ENCODE data around the gene SLC35G2.
"Not testable (repeated sequence)": the region's sequence is repeated elsewhere in the genome, so short reads cannot be mapped to it uniquely, and the experiment has no call there.

Gene SLC35G2

DNA sequence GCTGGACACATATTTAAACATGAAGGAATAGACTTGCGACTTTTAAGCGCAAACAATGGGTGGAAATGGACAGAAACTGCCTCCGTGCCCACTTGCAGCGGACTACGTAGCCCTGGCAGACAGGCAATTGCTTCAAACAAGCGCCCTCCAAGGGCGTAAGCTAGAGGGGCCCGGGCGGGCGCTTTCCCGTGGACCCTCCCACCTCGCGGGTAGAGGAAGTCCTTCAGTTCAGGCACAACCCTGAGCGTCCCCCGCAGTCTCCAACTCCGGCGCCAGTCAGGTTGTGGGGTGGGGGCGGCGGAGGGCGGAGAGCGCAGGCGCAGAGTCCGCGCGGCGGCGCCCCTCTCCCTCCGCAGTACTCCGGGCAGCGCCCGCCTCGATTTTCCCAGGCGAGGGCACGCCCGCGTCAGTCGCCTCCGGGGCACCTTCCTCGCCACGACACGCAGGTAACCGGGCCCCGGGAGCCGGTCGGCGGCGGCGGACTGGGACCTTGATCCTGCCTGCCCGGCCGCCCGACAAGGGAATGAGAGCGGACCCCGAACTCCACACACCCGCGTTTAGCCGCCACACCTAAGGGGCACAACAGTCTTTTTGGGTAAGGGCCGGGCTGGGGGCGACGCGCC lies at the start of gene SLC35G2:
SLC35G2 (plus strand) TSS at position 358 of the 623 bp plus-strand sequence. CDS start 35,335 bp downstream, outside the sequence.
- no peak for DNase-seq

DNA sequence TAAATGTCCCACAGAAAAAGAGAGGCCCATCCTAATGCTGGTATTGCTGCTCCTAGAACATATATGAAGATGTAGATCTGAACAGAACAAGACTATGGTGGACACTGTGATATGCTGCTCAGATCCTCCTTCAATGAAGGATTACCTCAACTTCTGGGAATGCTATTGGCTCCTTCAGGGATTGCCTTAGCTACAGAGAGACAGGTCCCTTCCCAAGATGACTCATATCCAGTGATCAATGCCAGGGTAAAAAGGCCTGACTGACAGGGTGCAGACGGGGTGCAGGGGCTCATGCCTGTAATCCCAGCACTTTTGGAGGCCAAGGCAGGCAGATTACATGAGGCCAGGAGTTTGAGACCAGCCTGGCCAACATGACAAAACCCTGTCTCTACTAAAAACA lies 46.2 kb upstream of the SLC35G2 start:
- DNase-seq: no peak

DNA sequence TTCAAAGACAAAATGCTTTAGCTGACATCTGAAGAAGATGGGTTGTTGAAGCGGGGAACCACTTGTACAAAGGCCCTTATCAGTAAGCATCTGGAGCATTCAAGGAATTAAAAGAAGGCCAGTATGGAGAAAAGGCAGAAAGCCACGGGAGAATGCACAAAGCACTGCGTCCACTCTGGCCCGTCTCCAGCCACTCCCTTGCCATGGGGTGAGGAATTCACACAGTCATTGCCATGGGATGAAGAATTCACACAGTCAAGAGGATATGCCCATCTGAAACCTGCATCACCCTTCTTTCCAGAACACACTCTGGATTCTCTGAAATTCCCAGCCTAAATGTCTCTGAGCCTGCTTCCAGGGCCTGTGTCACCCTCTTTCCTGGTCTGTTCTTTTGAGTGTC lies 40.1 kb upstream of the SLC35G2 start:
- no peak for DNase-seq

DNA sequence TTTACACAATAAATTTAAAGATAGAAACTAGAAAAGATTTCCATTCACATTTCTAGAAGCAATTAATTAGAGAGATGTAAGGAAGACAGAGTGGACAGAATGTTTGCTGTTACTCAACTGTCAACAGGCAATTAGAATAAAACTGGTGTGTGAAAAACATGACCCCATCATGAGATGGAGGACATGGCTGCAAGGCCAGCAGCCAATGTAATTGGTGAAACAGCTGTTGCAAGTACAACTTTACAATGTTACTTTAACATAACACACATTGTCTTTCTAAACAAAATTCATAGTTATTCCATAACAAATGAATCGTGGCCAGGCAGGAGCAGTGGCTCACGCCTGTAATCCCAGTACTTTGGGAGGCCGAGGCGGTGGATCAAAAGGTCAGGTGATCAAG lies 38.2 kb upstream of the SLC35G2 start:
- no peak for DNase-seq

DNA sequence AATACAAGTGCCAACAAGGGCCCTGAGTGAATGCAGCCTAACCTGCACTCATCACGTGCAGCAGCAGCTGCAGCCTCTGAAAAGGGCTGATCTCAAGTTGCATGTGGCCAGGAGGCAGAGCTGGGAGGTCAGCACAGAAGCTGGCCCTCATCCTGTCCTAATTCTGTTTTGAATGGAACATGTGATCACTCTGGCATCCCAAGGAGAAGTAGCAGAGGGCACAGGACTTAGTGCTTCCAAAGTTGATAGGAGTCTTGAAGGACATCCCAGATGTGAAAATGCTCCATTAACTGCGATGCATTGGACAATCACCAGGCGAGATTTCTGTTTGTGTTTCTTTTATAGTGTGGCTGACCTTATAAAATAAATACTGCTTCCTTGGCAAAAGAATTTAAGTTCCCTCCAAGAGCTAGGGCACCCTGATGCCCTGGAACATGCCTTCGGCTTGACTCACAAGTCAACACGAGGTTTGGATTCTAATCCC lies 35.2 kb upstream of the SLC35G2 start:
- no peak for DNase-seq

DNA sequence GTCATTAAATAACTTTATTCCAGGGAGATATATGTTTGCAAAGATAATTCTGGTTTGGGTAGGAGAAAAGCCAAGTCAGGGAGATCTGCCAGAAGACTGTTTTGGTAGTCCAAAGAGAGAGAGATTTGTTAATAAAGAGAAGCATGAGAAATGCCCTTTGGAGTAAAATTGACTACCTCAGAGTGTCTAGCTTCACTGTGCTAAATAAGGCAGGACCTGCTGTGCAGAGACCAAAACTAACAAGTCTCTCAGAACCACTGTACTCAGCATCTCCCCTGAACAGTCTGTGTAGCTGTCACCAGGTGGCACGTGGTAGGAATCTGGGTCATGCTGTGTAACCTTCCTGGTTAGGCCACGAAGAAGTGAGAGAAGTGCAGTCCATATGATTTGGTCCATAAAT lies 31.6 kb upstream of the SLC35G2 start:
- DNase-seq: no peak

DNA sequence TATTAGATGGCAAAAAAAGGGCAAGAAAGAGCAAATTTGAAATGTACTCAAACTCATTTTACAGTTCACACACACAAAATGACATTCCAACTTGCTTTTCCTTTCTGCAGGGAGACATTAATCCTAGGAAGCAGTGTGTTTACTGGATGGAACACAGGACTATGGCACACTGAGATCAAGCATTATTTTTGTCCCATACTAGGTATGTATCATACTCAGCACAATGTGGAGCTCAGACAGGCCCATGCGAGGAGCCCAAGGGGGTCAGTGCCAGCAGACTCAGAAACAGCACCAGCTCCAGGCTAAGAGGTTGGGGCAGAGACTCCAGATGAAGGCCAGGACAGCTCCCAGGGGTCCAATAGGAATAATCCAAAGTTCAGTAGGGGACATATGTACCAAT lies 30.8 kb upstream of the SLC35G2 start:
- DNase-seq: no peak

DNA sequence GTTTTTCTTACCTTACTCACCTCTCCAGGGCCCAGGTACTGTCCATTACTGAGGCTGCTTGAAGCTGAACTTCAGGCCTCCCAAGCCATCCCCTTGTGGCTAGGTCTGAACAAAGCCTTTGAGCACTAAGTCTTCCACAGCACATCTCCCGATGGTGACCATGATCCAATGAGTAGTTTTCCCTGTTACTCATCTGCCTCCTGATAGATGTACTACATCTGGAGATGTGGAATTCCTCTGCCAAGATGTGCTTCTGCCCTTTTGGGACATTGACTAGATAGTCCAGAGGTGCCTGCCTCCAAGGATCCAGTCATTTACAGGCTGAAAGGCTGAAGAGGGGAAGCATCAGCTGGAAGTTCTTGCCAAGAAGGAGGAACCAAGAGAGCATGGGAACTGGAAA lies 28.9 kb upstream of the SLC35G2 start:
- DNase-seq: no peak

DNA sequence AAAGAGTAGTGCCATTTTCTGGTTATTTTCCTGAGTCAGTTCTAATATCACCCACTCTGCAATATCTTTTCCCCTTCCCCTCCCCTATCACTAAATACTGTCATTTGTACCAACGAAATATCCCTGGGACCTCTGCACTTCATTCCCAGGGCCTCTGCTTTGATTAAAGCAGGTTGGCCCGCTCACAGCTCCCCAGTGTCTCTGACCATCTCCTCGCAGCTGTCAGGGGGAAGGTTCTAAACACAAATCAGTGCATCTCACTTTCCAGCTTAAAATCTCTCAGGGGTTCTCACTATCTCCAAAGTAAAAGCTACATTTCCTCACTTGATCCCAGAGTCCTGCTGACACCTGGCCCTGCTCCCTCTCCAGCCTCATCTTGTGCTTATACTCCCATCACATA lies 28.1 kb upstream of the SLC35G2 start:
- no peak for DNase-seq

DNA sequence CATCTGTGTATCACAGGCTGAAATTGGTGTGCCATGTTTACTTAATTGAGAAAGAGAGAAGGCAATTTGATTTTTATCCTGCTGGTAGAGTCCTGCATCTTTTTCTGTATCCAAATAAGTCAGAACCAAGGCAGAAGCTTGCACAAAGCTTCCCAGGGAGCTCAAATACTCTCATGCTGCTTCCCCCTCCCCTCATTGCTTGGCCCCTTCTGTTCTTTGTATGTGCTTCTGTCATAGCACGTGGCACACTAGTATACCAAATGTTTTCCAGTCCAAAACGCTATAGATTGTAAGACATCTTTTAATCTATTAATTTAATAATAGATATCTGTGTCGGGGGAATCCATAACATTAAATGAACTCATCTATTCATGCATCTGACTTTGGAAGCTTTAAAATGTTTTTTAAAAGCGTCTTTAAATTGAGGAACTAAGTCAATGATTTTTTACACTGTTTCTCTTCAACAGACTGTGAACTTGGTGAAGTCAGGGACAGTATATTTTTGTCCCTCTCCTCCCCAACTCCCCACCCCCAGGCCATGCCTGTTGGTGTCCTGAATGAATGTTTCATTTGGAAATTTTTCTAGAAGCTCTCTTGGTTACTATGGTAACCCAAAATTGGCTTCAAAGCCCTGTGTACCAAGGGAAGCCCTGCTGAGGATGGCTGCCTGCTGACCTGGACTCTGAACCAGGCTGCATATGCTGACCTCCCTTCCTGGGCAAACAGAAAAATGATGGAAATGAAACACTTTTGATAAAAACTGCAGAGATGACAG lies 26.2 kb upstream of the SLC35G2 start:
- no peak for DNase-seq

DNA sequence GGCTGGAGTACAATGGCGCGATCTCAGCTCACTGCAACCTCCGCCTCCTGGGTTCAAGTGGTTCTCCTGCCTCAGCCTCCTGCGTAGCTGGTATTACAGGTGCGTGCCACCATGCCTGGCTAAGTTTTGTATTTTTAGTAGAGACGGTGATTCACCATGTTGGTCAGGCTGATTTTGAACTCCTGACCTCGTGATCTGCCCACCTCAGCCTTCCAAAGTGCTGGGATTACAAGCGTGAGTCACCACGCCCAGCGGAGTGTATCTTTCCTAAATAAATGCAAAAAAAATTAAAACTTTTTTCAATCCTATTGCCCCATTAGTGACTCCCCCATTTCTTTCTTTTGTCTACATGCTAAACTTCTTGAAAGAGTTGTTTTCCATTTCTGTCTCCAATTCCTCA lies 17.8 kb upstream of the SLC35G2 start:
- not testable (repeated sequence) for DNase-seq

DNA sequence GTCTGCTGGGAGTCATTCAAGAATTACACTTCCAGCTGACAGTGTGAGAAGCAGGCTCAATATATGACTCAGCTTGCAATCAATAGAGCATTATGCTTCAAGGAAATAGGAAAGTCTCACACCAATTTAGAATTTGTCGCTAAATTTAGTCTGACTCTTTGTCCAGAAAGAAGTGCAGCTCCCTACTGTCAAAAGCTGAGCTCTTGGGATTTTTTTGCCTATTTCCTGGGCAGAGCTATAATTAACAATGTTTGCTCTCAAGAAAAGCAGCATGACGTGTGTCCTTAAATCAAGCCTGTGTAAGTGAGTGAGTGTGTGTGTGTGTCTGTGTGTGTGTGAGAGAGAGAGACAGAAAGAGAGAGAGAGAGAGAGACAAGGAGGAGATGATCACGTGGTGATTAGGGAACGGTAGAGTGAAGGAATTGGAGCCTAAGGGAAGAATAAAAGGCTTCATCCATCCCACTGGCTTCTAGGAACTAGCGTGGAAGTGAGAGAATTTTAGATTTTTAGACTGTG lies 16.4 kb upstream of the SLC35G2 start:
- DNase-seq: no peak

DNA sequence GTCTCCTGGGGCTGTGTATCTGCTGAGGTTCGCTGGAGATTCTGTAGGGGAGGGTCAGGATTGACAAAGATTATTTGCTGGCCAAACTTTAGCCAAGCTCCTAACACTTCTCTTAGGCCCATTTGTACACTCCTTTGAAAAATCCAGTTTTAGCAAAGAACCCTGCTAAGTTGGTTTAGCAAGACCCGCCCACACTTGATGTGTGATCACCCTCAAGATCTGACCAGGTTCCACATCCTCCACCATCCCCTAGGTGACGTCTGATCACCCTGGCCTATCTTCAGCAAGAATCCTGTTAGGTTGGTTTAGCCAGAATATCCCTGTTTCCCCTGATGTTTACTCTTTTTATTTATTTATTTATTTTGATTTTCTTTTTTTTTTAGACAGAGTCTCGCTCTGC lies 14.8 kb upstream of the SLC35G2 start:
- no peak for DNase-seq

DNA sequence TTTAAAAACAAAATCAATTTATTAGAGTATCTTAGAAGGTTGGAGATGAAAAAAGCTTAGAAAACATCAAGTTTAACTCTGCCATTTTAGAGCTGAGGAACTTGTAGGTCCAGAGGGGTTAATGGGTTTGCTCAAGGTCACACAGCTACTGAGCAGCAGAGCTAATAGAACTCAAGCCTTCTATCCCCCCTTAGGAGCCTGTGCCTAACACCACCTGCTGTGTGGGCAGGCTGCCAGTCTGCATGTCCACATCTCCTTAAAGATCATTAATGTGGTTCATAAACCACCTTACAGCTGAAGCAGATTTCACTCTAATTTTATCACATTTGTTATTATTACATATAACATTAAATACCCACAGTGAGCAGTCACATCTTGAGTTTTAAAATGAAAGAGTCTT lies 14.1 kb upstream of the SLC35G2 start:
- no peak for DNase-seq

DNA sequence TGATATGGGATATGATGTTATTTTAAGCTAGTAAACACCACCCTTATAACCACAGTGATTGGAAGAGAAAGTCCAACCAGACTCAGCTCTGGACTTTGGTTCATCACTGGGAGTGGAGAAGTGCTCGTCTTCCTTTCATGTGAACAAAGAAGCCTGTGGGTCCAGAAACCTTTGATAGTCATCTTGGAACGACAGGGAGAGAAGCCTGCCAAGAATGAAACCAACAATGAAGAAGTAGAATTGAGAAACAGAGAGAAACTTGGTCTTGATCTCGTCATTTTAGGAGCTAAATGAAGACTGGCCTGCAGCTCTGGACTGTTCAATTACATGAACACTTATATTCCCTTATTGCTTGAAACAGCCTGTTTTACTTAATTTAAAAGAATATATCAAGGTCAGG lies 13.1 kb upstream of the SLC35G2 start:
- no peak for DNase-seq

DNA sequence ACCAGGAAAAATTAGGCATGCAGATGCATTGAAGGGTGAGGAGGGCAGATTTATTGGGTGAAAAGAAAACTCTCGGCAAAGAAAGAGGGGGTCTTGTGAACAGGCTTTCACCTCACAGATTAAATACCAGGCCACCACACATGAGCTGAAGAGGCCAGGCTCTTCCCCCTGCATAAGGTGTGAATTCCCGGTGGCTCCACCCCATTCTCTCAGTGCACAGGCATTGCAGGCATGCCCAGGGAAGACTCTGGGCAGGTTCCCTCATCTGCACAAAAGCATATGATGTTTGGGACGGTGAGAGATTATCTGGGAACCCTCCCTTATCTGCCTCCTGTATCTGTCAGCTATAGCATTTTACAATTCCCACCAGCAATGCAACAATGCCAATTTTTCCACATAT lies 7.2 kb upstream of the SLC35G2 start:
- DNase-seq: no peak

DNA sequence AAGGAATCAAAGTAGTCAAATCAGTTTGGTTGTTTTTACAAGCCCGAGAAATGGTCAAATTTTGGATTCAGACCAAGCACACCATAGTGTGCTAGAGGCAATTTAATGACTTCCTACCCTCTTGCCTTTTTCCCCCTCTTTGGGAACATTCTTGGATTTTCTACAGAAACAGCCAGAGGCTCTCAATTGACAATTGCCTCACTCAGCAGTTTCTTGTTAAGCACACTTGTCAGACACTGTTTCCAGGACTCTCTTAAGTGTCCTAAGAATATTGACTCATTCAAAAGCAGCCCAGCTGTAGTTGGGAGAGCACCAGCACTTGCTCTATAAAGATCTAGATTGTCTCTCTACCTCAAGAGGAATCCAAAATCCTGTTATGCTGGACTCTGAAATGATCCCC lies 1.5 kb upstream of the SLC35G2 start:
- DNase-seq: no peak

DNA sequence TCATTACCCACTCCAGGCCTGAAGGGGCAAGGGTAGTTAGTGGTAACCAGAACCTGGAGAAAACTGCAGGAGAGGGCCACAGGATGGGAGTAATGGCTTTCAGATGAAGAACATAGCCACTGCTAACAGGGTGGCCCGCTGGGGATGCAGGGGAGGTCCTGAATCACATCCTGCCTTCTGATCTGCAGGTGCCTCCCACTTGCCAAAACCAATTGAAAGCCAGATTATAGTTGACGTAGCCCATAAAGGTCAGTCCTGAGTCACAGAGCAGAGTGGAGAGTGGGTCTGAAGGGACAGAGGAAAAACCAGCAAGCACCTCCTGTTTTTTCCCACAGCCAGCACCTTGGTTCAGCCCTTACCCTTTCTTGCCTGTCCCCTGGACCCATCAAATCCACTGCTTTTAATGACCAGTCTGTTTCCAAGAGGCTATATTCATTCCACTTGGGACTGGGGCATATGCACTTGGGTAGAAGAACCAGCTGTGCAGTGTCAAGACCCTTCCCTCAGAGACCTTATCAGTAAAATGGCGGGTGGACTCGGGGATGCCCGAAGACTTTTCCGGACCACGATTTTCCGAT lies 646 bp upstream of the SLC35G2 start:
- peak; percentile 31 to 62 for DNase-seq

DNA sequence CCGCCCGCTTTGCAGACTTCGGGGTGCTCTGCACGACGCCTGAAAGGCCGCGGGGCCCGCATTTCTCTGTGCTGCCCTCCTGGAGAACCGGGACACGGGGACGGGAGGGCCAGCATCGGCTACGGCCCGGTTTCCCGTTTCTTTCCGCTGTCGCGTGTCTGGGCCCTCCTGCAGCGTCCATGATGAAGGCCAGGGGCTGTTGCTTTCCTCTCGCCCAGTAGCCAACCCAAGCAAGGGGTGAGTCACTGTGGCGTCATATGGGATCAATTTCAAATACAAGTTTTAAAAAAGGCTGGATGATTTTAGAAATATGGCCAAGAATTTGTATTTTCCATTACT lies 435 bp downstream of the SLC35G2 start:
- DNase-seq: no peak

DNA sequence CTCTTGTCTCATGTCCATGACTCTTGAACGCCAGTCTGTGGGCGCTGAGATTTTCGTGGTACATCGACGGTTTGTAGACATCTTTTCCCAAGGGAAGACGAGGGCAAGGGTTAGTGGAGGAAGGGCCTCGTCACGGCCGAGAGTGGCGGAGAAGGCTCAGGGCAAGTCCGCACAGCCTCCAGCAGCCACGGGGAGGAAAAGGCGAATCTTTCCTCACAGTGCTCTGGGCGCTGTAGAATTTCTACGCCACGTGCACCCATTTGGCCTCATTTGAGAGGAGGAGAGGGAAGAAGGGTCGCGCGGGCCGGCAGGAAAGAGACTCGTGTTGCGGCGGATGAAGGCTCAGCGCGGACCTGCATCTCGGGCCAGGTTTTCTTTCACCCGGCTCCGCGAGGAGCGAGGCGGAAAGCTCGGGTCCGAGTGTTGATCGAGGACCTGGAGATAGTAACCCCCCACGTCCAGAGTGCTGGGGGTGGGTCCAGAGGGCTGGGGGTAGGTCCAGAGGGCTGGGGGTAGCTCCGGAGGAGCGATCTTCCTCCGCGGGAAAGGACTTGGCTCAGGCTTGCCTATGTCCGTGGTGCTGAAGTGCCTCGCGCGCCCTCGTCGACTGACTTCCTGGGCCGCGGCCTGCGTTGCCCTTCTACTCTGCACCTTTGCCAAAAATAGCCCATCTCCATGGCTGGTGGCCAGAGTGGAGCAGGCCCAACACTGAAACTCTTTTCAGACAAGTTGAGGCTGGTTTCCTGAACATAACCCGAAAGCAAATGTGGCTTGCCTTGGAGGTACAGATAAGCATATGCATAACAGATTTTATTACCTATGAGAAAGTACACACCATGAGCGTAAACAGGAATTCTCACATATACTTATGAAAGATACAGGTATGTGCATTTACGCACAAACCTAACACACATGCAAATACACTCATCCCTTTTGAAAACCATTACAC lies 1.1 kb downstream of the SLC35G2 start:
- DNase-seq: no peak

DNA sequence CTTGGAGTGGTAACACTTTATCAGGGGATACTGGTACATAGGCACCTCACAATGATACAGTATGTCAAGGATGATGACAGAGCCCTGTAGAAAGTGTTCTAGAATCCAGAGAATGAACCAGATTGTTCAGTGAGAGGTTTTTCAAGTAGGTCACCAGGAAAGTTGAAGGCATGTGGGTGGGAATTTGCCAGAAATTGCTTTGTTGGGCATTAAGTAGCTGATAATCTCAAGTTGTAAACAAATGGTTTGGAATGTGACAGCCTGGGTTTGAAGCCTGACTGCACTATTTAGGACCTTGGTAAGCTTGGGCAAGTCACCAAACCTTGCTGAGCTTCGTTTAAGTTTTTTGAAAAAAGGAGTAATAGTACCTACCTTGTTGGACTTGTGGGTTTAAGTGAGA lies 12.5 kb downstream of the SLC35G2 start:
- DNase-seq: no peak

DNA sequence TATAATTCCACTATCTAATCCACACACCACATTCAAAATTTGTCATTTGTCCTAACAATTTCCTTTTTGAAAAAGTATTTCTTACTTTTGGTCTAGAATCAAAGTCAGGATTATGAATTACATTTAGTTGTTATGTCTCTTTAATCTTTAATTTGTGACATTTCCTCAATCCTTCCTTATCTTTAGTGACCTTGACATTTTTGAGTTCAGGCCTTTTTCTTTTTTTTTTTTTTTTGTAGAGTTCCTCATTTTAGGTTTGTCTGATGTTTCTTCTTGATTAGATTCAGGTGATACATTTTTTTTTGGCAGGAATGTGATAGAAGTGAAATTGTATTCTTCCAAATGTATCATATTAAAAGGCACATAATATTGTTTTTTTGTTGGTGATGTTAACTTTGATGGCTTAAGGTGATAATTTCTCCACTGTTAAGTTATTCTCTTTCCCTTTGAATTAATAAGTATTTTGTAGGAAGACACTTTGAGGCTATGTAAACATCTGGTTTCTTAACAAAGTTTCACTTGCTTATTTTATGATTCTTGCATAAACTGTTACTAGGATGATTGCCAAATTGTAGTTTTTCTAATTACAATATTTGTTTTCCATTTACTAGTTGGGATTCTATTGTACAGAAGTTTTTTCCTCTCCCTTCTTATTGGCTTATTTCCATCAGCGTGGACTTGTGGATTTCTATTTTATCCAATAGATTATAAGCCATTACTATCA lies 16.3 kb downstream of the SLC35G2 start:
- DNase-seq: no peak
